HG03108 (cell line): ENCODE results near the gene MMADHC.
A peak's percentile ranks its signal among the peaks of the same experiment; 100 is the strongest.
"Not testable (repeated sequence)": the region's sequence is repeated elsewhere in the genome, so short reads cannot be mapped to it uniquely, and the experiment has no call there.

Experiments used
- ATAC-seq: cut with Tn5 transposase; IDR thresholded peaks from one replicate; pipeline ENCODE4 v1.9.1; 2021; ENCODE audit warnings: moderate library complexity; ENCODE audit not compliant: unreplicated experiment

The MMADHC gene

DNA sequence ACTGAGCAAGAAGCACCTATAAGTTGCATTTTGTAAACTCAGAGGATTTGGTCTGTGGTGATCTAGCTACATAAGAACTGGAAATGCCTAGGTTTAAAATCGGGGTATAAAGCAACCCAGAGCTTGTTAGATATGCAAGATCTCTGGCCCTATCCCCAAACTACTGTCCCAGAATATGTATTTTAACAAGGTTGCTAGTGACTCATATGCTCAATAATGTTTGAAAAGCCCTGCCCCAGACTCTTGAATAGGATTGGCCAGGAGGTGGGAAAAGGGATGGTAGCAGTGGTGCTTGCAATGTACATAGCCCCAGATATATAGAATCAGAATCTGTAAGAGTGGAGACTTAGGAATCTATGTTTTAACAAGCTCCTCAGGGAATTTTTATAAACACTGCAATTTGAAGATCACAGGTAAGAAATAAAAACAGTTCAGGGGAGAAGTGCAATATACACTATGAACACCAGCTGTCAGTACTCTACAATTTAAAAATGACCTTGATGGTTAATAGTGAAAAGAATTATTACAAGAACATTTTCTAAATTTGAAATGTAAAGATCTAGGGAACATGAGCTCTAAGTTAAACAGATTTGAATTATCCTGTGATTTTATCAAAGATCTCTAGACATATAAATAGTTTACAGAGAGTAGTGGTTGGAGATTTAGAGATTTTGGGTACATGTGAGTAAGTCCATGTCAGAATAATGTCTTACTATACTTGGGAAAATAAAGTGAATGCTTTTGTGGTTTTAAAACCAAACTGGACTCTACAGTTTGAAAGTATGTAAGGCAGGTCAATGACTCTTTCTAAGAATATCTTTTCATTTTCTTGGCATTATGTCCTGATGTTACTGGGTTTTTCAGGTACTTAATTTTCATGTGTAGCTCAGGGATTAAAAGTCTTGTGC lies 7.7 kb upstream of the MMADHC start:
- no peak for ATAC-seq

DNA sequence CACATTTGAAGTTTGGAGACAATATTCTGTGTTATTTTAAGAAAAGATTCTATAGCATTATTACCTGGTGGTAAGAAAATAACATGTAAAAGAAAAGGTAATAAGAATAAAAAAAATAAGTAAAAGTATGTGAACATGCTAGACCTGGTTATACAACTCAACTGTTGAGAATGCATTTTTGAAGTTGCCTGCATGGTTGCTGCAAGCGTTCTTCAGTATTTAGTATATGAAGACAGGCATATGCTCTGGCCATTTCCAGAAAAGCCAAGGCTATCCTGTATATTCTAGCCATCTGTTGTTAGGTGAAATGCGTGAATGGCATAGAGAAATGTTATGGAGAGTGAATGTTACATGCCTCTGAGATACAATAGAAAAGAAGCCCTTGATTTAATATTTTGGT lies 6.8 kb upstream of the MMADHC start:
- ATAC-seq = no peak

DNA sequence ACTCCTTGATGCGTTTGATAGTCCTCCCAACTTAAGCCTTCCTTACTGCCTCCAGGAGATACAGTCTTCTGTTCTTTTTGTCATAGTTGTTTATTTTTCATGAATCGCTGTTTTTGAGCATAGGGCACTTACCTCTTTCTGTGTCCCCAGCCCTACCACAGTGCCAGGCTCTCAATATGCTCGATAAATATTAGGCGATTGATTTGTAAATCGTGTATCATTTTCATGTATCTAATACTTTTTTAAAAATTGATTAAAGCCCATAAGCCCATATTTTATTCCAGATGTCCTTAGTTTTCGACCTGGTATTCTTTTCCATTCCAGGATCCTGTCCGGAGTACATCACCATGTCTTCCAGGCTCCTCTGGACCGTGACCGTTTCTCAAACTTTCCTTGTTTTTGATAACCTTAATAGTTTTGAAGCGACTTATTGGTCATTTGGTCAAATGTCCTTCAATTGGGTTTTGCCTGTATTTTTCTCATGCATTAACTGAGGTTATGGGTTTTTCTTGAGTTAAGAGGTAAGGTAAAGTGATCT lies 444 bp upstream of the MMADHC start:
- ATAC-seq = peak; percentile 10

DNA sequence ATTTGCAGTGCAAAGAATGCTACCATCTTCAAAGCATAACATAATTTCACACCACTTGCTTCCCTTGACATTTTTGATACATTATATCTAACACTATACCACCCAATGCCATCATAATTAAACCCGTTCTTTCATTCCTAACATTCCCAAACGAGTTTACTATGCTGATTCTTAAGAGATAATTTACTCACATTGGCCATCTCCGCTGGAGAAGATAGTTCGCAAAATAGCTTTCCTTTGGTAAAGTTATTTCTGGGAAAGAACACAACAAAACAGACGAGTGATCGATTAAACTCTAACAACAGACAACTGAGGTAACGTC lies 716 bp downstream of the MMADHC start:
- no peak for ATAC-seq

DNA sequence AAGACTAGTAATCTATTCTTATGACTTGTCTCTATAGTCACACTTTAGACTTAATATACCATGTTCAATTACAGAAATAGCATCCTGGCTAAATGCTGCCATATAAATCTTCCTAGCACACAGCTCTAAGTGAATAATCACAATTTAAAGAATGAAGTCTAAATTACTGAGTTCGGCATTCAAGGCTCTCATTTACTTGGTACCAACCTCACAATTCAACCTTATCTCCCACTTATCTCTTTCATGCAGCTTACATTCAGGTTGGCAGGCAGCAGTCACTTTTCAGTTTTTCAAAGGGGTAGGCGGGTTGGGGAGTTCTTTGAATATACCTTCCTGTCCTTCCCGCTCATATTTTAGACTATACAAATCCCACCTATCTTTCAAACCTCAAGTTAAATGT lies 1.5 kb downstream of the MMADHC start:
- ATAC-seq = no peak

DNA sequence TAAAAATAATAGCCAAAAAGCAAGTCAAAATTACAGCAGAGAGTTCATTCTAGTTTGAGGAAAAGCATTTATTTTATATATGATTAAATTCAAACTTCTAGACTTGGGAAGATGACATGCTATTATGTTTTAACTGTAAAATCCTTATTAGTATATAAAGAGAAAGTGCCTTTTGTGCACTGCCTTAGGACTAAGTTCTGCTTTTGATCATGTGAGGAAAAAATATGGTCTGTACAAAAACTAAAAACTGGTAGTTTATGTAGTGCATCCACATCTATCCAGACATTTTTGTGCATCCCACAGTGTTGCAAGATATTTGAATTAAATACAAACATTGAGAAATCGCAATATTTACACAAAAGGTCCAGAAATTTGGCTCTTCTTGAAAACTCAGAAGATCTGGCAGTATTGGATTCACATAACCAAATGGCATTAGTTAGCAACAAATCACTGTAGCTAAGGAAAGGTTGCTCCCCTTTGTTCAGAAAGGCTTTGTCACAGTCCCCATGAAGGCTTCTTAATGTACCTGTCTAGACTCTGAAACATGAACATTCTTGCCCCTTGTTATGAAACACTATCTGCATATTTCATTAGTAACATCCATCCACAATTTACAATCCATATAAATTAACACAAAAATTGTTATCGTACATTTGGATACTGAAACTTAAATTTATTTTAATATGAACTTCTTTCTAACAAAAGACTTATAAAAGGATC lies 2.2 kb downstream of the MMADHC start:
- no peak for ATAC-seq

DNA sequence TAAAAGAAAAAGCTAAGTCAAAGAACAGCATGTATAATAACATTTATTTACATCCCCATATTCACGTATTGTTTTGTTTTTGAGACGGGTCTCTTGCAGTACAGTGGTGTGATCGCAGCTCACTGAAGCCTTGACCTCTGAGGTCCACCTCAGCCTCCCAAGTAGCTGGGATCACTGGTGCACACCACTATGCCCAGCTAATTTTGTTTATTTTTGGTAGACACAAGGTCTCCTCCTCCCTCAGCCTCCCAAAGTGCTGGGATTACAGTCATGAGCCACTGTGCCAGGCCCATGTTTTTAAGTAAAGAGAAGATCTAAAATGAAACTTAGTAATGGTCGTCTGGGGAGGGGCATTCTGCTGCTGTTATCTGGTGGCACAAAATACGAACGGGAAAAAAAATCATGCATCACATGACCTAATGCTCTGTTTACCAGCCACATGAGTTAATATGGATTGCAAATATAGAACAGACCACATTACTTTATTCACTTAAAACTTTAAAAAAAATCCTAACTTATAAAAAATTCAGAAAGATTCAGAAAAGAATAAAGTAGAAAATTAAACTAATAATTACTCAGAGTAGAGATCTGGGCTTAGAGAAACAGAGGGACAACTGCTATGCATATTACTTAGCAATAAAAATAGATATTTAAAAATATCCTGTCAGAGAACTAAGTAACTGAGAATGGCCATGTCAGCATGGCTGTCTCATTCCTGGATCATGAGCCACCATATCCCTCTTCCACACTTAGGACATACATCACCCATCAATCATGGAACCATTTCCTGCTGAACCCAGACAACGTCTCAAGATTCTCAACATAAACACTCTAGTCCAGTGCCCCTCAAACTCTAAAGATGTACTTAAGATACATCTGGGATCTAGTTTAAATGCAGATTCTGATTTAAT lies 7.3 kb downstream of the MMADHC start:
- ATAC-seq = no peak

DNA sequence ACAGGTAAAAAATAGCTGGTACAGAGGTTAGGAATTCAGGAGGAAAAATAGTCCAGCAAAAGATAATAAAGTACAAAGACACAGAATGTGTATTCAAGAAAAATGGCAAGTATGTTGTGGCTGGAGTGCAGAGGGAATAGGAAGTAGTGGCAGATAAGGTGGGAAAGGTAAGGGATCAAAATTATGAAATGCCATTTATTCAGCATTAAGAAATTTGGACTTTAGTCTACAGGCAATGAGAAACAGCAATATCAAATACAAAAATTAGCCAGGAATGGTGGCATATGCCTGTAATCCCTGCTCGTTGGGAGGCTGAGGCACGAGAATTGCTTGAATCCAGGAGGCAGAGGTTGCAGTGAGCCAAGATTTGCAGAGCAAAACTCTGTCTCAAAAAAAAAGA lies 10.3 kb downstream of the MMADHC start:
- ATAC-seq = no peak

DNA sequence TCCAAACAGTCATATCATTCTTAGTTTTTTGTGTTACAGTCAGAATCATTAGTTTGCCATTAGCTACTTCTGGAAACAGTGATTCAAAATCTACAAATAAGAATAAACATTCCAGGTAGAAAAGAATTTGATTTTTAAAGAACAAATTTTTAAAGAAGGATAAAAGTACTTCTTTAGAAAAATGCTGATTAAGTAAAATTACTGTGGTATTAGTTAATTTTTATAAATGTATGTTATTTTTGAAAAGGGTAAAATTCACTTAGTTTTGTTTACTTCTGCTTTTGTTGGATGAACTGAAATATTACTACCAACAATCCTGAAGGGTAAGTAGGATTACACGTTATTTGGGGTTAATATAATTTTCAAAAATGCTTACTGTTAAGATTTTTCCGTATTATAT lies 11.8 kb downstream of the MMADHC start:
- ATAC-seq = no peak

DNA sequence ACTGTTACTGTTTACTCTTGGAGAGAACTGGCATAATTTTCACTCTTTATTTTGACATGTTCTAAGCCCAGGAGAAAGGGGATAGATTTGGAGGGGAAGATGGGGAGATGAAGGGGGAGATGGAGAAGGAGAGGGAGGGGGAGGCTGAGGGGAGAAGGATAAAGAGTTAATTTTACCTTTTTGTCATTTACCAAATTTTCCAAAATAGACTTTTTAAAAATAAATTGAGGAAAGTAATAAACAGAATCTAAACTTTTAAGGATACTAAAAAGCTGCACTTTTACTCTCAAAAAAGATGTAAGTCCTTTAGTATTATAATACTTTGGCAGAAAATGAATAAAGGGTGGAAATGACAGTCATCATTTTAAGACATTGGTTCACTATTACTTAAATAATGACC lies 12.3 kb downstream of the MMADHC start:
- ATAC-seq = no peak

DNA sequence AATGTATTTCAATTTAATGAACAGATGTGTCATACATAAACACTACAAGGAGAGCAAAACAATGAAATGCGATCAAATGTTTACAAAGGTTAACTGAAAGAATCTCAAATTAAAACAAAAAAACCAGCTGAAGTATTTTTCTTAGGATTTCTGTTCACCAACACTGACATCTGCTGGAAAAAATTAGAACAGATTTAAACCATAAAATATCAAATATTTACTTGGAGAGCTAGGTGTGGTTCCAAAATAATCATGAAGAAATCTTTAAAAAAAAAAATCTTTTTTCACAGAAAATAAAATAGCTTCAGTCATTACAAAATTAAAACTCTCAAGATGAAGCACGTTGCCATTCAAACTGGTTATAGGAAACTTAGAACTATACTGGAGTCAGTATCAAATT lies 13.8 kb downstream of the MMADHC start:
- no peak for ATAC-seq

DNA sequence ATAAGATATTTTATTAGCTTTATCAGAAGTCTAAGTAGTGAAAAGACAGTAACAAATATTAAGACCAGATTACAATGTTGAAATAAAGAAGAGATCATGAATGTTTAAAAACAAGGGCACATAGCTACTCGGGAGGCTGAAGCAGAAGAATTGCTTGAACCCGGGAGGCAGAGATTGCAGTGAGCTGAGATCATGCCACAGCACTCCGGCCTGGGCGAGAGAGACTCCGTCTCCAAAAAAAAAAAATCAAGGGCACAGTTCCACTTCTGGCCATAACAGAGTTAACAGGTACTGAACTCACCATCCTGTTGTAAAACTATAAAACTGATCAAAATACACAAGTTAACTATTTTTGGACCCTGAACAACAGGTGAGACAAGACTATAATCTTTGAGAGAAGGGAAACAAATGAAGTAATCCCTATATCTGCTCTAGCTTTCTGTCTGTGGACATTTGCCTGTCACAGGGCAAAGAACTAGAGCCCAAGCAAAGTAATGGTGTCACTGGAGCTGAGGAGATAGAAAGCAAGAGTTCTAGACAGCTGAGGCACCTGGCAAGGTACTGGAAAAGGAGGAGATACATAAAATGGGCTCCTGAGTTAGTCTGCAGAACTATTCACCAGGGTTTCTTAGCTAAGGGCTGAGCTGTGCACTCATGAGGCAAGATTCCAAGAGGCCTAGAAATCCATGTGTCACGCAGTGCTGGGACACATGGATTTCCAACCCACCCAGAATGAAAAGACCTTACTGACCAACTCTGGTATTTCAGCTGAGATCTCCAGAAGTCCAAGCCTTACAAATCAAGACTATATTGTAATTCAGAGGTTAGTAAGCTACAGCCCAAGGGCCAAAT lies 15.2 kb downstream of the MMADHC start:
- no peak for ATAC-seq

DNA sequence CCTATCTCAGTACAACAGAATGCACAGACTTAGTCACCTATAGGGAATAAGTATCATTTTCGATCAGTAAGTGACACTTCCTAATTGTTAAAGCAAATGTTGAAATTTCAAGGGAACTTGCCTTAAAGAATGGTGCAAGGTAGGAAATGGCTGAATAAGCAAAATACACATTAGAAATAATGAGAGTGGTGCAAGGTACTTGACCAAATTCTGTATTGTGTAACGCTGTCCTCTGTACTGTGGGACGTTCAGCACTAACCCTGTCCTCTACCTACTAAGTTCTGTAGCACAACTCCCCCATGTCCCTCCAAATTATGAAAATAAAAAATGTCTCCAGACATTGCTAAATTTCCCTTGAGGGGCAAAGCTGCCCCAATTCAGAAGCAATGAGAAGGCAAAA lies 19.4 kb downstream of the MMADHC start:
- no peak for ATAC-seq

DNA sequence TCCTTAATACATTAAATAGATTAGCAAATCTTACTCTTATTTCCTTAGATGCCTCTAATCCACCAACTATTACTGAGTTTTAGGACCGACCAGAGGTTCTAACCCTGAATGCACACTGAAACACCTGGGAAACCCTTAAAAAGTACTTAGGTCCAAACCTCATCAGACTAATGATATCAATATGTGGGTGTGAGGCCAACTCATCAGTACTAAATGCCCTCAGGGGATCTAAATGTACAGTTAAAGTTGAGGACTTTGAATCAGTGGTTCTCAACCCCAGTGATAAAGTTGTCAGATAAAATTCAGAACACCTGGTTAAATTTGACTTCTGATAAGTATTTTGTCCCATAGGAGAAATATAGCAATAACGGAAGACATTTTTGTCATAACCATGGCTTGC lies 20.9 kb downstream of the MMADHC start:
- ATAC-seq = no peak

DNA sequence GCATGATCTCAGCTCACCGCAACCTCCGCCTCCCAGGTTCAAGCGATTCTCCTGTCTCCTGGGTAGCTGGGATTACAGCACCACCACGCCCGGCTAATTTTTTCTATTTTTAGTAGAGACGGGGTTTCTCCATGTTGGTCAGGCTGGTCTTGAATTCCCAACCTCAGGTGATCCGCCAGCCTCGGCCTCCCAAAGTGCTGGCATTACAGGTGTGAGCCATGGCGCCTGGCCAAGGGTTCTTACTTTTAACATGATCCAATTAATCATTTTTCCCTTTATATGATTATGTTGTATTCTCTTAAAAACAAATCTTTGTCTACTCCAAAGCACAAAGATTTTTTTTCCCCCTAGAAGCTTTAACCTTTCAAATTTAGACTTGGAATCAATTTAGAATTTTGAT lies 21.9 kb downstream of the MMADHC start:
- not testable (repeated sequence) for ATAC-seq

DNA sequence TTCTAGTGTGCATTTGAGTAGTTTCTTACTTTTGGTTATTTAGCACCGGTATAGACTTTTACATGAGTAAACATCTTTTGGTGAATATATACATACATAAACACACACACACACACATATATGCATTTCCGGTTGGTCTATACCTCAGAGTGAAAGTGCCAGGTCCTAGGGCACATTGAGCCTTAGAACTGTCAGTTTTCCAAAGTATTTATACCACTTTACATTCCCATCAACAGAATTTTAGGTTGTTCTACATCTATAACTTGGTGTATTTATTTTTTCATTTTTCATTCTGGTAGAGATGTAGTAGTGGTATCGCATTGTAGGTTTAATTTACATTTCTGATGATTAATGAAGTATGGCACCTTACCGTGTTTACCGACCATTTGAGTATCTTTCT lies 22.6 kb downstream of the MMADHC start:
- ATAC-seq = no peak

DNA sequence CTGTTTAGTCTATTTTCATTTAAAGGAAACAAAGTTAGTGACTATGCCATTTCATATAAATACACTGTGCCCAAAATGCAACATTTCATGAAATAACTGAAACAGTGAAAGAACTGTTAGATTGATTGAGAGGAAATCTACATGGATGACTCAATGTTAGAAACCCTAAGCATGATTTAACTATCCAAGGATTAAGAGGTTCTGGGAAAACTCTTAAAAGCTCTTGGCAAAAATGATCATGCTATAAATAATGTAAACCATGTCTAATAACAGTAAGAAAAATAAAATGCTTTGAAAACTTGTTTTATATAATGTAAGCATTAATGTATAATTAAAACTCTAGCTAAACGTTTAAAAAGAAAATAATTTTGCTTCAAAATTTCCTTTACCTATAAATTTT lies 23.5 kb downstream of the MMADHC start:
- ATAC-seq = no peak

DNA sequence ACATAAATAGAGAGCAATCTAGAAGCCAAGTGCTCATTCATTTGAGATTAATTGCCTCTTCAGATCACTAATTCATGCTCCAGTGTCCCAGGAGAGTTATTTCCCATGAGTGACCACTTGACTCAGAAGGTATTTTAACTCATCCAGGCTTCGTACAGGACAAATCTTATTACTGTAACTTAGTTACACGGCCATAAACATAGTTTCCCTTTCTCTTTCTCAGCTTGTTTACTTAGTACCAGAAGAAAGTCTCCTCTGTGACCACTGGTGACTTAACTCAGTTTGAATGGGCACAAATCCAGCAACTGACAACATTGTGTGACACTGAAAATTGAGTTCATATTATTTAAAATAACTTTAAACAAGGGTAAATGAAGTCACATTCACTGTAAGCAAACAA lies 25.3 kb downstream of the MMADHC start:
- ATAC-seq = no peak

DNA sequence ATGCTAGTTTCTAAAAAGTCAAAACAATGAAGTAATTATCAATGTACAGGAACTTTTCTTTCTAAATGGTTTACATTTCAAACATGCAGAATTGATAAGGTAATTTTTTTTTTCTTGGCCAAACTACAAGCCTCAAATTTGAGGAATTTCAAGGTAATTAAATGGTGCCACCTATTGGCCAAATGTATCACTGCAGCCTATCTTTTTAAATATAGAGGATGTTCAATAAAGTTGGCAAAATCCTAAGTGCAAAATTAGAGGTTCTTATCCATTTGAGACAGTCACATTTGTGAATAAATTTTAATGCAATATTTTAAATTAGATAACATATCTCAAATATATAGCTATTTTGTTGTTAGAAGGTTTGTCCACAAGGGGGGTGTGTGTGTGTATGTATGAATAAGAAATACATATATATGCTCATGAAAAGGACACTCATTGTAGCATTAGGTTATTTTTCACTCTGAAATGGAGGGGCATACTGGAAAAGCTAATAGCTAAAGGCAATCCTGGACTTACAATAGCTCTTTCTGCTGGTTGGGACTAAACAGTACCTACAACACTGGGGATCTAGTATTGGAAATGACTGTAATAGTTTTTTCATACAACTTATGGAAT lies 26.2 kb downstream of the MMADHC start:
- no peak for ATAC-seq
